ENCODE data around the gene TRAT1.

Gene TRAT1, protein sequence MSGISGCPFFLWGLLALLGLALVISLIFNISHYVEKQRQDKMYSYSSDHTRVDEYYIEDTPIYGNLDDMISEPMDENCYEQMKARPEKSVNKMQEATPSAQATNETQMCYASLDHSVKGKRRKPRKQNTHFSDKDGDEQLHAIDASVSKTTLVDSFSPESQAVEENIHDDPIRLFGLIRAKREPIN

DNA sequence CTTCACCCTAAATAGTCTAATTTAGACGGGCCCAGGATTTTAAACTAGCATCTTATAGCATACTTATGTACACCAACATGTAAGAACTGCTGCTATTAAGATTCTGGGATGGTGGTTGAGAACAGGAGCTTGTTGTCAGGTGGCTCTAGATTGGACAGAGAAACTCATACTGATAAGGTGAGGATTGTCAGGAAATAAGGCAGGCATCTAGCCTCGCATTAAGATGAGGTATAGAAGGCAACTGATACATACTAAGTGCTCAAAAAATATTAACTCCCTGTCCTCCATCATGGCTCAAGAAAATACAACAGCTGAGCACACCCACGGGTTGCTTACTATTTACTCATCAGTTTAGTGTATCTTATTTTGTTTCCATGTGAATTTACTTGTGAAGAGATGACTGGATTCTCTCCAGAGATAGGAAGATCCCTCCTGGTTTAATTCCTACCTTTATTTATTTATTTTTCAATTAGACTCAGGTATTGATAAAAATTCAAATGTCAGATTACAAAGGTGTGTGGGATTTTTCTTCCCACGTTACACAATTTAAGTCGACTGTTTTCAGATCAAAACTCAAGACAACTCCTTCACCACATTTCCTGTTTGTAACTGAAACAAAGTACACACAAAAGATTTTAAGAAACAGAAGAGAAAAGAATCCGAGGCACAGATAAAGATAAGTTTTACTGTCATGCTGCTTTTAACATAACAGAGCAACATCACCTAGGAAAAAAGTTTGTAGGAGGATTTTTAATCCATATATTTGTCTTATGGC is at the start of gene TRAT1:
Gene TRAT1, plus strand, starts transcription at position 664 of the 775 bp plus-strand sequence. CDS start 142 bp downstream, outside the sequence.
- TF ChIP-seq, protein P1, sequence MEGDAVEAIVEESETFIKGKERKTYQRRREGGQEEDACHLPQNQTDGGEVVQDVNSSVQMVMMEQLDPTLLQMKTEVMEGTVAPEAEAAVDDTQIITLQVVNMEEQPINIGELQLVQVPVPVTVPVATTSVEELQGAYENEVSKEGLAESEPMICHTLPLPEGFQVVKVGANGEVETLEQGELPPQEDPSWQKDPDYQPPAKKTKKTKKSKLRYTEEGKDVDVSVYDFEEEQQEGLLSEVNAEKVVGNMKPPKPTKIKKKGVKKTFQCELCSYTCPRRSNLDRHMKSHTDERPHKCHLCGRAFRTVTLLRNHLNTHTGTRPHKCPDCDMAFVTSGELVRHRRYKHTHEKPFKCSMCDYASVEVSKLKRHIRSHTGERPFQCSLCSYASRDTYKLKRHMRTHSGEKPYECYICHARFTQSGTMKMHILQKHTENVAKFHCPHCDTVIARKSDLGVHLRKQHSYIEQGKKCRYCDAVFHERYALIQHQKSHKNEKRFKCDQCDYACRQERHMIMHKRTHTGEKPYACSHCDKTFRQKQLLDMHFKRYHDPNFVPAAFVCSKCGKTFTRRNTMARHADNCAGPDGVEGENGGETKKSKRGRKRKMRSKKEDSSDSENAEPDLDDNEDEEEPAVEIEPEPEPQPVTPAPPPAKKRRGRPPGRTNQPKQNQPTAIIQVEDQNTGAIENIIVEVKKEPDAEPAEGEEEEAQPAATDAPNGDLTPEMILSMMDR (IDR thresholded peaks at IDR 0.05), result no peak

DNA sequence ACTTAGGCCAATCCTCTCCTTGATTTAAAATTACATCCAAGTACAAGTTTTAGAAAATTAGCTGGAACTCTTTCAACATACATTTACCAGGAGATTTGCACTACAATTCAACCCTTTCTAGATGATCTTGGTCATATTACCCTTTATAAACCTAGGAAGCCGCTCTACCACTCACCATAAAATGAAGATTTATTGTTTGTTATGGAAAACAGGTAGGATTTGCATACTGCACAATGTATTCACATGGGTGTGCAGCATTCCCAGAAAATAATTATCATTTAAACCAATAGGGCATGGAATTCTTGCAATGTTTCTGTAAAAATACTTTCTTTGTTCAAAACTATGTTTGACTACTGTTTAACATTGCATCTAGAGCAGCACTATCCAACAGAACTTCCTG is 46.9 kb upstream of the TRAT1 start:
- TF ChIP-seq, protein P1 (IDR thresholded peaks at IDR 0.05), result no peak

DNA sequence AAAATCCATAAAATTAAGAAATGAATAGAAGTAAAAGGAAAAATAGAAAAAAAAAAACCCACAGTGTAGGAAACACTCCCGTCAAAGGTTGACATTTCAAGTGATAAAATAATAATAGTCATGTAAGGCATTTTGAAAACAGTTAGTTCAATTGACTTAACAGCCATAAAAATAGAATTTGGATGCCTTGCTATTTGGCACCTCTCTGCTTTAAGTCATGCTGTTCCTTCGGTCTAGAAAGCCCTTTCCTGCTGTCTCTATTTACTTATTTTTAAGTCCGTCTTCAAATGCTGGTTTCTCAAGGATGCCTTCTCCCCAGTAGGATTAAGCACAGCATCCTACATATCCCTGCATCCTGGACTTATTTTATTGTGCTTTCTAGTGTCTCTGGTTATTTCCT is 43.1 kb upstream of the TRAT1 start:
- TF ChIP-seq, protein P1 (IDR thresholded peaks at IDR 0.05), result no peak

DNA sequence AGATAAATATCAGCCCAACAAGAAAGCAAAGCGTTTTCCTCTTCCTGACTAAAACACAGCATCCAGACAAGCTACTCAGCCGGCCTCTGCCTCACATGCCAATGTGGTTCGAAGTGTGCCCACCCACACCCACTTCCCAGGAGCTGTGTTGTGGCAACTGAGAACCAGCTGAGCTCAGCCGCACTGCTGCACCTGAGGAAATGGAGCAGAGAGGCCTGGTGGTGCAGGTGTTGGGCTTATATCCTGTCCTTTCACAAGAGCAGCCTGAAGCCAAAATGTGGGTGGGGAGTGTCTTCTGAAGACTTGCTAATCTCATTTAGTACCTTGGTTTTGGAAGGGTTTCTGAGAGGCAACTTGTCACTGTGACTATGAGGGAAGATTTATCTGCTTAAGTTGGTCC is 42.4 kb upstream of the TRAT1 start:
- TF ChIP-seq, protein P1 (IDR thresholded peaks at IDR 0.05), result no peak

DNA sequence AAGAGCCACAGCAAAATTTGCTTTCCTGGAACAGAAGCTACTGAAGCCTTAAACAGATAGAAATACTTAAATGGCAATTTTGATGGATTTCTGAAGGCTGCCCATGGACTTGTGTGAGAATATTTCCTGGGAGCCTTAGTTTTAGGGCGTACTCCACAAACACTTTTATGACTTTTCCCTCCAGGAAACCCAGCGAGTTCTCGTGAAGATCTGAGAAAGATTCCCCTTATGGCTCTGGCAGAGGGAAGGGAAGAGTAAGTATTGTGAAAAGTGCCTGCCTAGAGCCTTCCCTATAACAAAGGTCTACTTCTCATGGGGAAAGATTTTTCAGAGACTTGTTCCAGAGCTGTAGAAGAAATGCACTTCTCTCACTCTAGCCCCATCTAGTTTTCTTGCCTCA is 31.1 kb upstream of the TRAT1 start:
- TF ChIP-seq, protein P1 (IDR thresholded peaks at IDR 0.05), result no peak

DNA sequence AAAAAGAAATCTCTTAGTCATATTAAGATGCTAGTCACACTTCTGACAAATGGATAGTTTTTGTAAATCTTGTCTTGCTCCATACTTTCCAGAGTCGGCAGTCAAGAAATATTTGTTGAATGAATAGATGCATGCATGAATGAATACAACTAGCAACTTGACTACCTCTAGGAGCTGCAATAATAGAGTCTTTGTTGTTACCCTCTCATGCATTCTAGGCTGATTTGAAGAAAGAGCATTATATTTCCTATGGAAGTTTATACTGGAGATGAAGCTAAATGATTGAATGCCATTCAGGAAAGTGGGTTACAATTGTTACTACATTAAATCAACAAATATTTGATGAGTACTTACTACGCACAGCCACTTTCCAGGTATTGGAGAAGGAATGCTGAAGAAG is 18.1 kb upstream of the TRAT1 start:
- TF ChIP-seq, protein P1 (IDR thresholded peaks at IDR 0.05), result no peak

DNA sequence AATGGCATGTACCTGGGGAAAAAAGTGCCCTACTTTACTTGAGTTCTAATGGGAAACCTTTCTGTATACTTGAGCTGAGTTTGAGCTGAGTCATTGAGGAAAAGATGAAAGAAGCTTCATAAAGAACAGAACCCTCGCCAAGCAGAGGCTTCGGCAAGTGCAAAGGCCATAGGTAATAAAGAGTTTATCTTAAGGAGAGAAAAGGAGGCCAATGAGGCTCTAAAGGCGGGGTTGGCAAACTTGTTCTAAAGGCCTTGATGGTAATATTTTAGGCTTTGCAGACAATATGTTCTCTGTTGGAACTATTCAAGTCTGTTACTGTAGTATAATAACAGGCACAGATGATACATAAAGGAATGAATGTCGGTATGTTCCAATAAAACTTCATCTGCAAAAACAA is 17.6 kb upstream of the TRAT1 start:
- TF ChIP-seq, protein P1 (IDR thresholded peaks at IDR 0.05), result no peak

All from LNCAP (cell line).